MCF 10A (cell line): ENCODE data around the gene TPP2. TPM values are rescaled to one million over a fixed set of nuclear protein-coding genes. Genes with fewer than 3 reads are reported as not detected.

Experiments
- BruUV-seq: library from RNA; stranded (reverse); fragments of 400-500 nt; replicated peaks from 2 replicates; lab custom pipeline; 2021; lab: Mats Ljungman, UMichigan
- CTCF ChIA-PET: fragments of 300-600 bp; sonication (Branson Sonifier 250); formaldehyde crosslinking; extraction: SDS; loops from one replicate; lab custom pipeline; 2021; ENCODE audit warnings: antibody characterized with exemption, inconsistent platforms; lab: Yijun Ruan, JAX
- POLR2A ChIA-PET: fragments of 300-600, 350-650 bp; sonication (Branson Sonifier 250); formaldehyde crosslinking; extraction: SDS; loops from one replicate; lab custom pipeline; 2020; ENCODE audit warnings: antibody characterized with exemption, inconsistent platforms; lab: Yijun Ruan, JAX
- DNase-seq: peaks from one replicate; pipeline ENCODE4 v3.0.0-alpha.2; 2018; ENCODE audit not compliant: unreplicated experiment
- H3K27ac Mint-ChIP-seq: one replicate; pipeline ENCODE4 v1.8.0; 2022; ENCODE audit warnings: mild to moderate bottlenecking, low read depth, mixed read lengths; ENCODE audit not compliant: unreplicated experiment
- H3K27me3 Mint-ChIP-seq: one replicate; pipeline ENCODE4 v1.8.0; 2022; ENCODE audit warnings: mixed read lengths; ENCODE audit not compliant: insufficient read depth, unreplicated experiment
- H3K36me3 Mint-ChIP-seq: one replicate; pipeline ENCODE4 v1.8.0; 2022; ENCODE audit warnings: mild to moderate bottlenecking, moderate library complexity, mixed read lengths; ENCODE audit not compliant: insufficient read depth, unreplicated experiment
- H3K4me1 Mint-ChIP-seq: one replicate; pipeline ENCODE4 v1.8.0; 2022; ENCODE audit warnings: mixed read lengths; ENCODE audit not compliant: insufficient read depth, unreplicated experiment
- H3K4me3 Mint-ChIP-seq: one replicate; pipeline ENCODE4 v1.8.0; 2022; ENCODE audit warnings: mild to moderate bottlenecking, moderate library complexity, mixed read lengths; ENCODE audit not compliant: unreplicated experiment
- H3K9me3 Mint-ChIP-seq: one replicate; pipeline ENCODE4 v1.8.0; 2022; ENCODE audit warnings: mixed read lengths; ENCODE audit not compliant: unreplicated experiment
- CTCF ChIP-seq: fragments of 200-600 bp; IDR thresholded peaks from one replicate; pipeline ENCODE4 v1.8.0; 2022; ENCODE audit warnings: antibody characterized with exemption, mild to moderate bottlenecking; ENCODE audit not compliant: unreplicated experiment
- intact Hi-C: fragments of 100-400 bp; cut with micrococcal nuclease; formaldehyde crosslinking; loops from 2 replicates; pipeline ENCODE4 v1.14.1; 2022
- total RNA-seq: library from RNA; stranded (reverse); gene quantifications from 2 replicates; pipeline ENCODE4 v1.2.3, GENCODE V29; 2022

Gene TPP2
- total RNA-seq, 1 experiment from 2014 or later = 44.2 TPM

- Mint-ChIP-seq H3K36me3 (no peaks in the 10 kb centered on the region), H3K4me3 (no peak overlapping the region), H3K27me3 (peaks cover 19% of the 10 kb centered on the region), H3K4me1 (no peaks in the 10 kb centered on the region), H3K27ac (no peak overlapping the region), H3K9me3 (no peaks in the 10 kb centered on the region)
- no peak for DNase-seq
- POLR2A ChIA-PET = no interaction called here
- no TSS peak for BruUV-seq
- TF ChIP-seq CTCF = no peak
- CTCF ChIA-PET = interaction anchor here (1.9 kb wide), 1 partner anchor 27 kb away, joined by 14 read pairs; no protein-coding TSS in a partner anchor
- intact Hi-C loops = no loop called here
Observed at GRCh38 chr13:102697264-102697663, 100.5 kb downstream of the TPP2 start.

GRCh38 chr13:102697929-102698648 lies 101.3 kb downstream of the TPP2 start:
- no TSS peak for BruUV-seq
- POLR2A ChIA-PET = no interaction called here
- peaks cover 19% of the 10 kb centered on the region for H3K27me3 Mint-ChIP-seq
- no peak for DNase-seq
- no peaks in the 10 kb centered on the region for H3K36me3 Mint-ChIP-seq
- CTCF ChIA-PET = interaction anchor here (1.9 kb wide), 1 partner anchor 26 kb away, joined by 14 read pairs; no protein-coding TSS in a partner anchor
- H3K4me3 Mint-ChIP-seq = no peak overlapping the region
- H3K9me3 Mint-ChIP-seq = no peaks in the 10 kb centered on the region
- no peak for TF ChIP-seq CTCF
- peaks cover 2% of the 10 kb centered on the region for H3K4me1 Mint-ChIP-seq
- H3K27ac Mint-ChIP-seq = no peak overlapping the region
- intact Hi-C loops = no loop called here

- H3K4me1 Mint-ChIP-seq = peaks cover 7% of the 10 kb centered on the region
- H3K27me3 Mint-ChIP-seq = peaks cover 19% of the 10 kb centered on the region
- no peak overlapping the region for H3K4me3 Mint-ChIP-seq
- H3K36me3 Mint-ChIP-seq = no peaks in the 10 kb centered on the region
- TF ChIP-seq CTCF = no peak
- POLR2A ChIA-PET = no interaction called here
- DNase-seq = no peak
- BruUV-seq = no TSS peak
- H3K9me3 Mint-ChIP-seq = no peaks in the 10 kb centered on the region
- no peak overlapping the region for H3K27ac Mint-ChIP-seq
- CTCF ChIA-PET = interaction anchor here (1.9 kb wide), 1 partner anchor 26 kb away, joined by 14 read pairs; no protein-coding TSS in a partner anchor
- intact Hi-C loops = no loop called here
Observed at GRCh38 chr13:102698649-102698980, 101.8 kb downstream of the TPP2 start.

GRCh38 chr13:102699504-102699903 lies 102.7 kb downstream of the TPP2 start:
- no peak for DNase-seq
- intact Hi-C loops = no loop called here
- TF ChIP-seq CTCF = no peak
- Mint-ChIP-seq H3K9me3 (no peaks in the 10 kb centered on the region), H3K27me3 (peaks cover 15% of the 10 kb centered on the region), H3K36me3 (no peaks in the 10 kb centered on the region), H3K27ac (no peak overlapping the region), H3K4me3 (no peak overlapping the region), H3K4me1 (peaks cover 12% of the 10 kb centered on the region)
- CTCF ChIA-PET = no interaction called here
- POLR2A ChIA-PET = no interaction called here
- BruUV-seq = no TSS peak
